ENCODE measurements around the gene SH3BP2. TPM values are rescaled to one million over a fixed set of nuclear protein-coding genes. Genes with fewer than 3 reads are reported as not detected.

The SH3BP2 gene
- total RNA-seq, 4 donors from 2014 or later, result 92.6 to 301 (median 117) TPM

DNA sequence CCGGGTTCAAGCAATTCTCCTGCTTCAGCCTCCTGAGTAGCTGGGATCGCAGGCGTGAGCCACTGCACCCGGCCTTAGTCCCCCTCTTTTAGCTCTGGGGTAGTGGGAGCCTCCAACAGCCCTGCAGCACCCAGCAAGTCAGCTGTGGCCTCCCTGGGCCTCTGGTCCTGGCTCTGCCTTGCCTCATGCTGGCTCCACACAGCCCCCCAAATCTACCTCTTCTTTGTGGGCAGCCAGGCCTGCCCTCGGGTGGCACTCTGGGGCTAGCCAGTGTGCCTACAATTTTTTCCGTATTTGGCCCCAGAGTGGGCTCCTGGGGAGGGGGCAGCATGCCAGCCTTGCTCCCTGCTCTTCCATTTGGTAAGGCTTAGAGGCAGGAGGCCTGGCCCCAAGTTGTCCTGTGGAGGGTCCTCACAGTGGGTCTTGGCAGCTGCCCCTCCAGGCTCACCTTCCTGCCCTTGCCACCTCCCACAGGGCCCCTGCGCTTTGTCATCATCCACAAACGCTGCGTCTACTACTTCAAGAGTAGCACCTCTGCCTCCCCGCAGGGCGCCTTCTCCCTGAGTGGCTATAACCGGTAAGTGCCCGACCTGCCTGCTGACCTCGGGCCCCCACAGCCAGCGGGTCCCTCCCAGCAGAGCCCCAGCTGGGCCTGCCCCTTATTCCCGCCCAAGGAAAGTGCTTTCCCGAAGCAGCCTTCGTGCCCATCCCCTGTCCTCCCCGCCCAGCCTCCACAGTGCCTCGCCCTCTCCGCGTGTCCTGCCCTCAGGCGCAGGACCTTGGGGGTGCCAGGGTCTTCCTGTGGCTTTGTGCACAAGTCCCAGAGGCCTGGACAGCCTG lies 29.8 kb downstream of the SH3BP2 start:
- peaks cover 0 to 15% (median 4%) of the 10 kb centered on the region in 4 donors for H3K36me3 ChIP-seq

DNA sequence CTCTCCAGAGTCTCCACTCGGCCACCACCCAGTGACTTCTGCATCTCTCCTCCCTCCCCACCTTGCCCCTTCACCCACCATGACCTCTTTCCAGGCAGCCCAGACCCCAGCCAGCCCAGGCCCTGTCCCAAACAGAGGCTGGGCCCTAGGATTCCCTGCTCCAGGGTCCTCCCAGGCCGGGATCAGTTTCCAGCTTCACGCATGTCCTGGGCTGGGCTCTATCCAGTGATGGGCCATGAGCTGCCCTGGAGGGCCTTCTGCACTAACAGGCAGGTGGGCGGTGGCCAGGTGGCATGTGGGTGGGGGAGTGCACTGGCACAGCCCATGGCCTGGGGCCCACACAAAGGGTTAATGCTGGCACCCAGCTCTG lies 30.4 kb downstream of the SH3BP2 start:
- H3K36me3 ChIP-seq, result peaks cover 0 to 15% (median 4%) of the 10 kb centered on the region in 4 donors

More for the DNA sequence above, 29.8 kb downstream of the SH3BP2 start:
- 88 to 94% methylated on average over 5 to 23 of the region's 23 CpGs for WGBS, 2 donors (ENCODE audit: low coverage in 1 of 2)
- in situ Hi-C loops (cut with MboI; ENCODE audit: low pct_ligation_motif_present in 1 of 4, low pct_unique_long_range_greater_than_20kb in 1 of 4, low sequenced_read_pairs in 3 of 4) (no loop called here), intact Hi-C loops (cut with DNase I; ENCODE audit: low total_unique reads) (no loop called here)
- H3K9me3 ChIP-seq, result no peaks in the 10 kb centered on the region
- H3K27ac ChIP-seq, result no peak overlapping the region
- TF ChIP-seq, protein P1, sequence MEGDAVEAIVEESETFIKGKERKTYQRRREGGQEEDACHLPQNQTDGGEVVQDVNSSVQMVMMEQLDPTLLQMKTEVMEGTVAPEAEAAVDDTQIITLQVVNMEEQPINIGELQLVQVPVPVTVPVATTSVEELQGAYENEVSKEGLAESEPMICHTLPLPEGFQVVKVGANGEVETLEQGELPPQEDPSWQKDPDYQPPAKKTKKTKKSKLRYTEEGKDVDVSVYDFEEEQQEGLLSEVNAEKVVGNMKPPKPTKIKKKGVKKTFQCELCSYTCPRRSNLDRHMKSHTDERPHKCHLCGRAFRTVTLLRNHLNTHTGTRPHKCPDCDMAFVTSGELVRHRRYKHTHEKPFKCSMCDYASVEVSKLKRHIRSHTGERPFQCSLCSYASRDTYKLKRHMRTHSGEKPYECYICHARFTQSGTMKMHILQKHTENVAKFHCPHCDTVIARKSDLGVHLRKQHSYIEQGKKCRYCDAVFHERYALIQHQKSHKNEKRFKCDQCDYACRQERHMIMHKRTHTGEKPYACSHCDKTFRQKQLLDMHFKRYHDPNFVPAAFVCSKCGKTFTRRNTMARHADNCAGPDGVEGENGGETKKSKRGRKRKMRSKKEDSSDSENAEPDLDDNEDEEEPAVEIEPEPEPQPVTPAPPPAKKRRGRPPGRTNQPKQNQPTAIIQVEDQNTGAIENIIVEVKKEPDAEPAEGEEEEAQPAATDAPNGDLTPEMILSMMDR (IDR thresholded peaks at IDR 0.05), result no peak
- TF ChIP-seq POLR2AphosphoS5 (IDR thresholded peaks at IDR 0.05), result no peak
- no peak for TF ChIP-seq EP300 (IDR thresholded peaks at IDR 0.05; ENCODE audit: low read depth)
- TF ChIP-seq POLR2A (IDR thresholded peaks at IDR 0.05), result no peak
- peaks cover 0 to 14% (median 10%) of the 10 kb centered on the region in 4 donors for H3K4me1 ChIP-seq
- no peak overlapping the region for H3K4me3 ChIP-seq
- no peaks in the 10 kb centered on the region for H3K27me3 ChIP-seq
- no peak for DNase-seq

DNA sequence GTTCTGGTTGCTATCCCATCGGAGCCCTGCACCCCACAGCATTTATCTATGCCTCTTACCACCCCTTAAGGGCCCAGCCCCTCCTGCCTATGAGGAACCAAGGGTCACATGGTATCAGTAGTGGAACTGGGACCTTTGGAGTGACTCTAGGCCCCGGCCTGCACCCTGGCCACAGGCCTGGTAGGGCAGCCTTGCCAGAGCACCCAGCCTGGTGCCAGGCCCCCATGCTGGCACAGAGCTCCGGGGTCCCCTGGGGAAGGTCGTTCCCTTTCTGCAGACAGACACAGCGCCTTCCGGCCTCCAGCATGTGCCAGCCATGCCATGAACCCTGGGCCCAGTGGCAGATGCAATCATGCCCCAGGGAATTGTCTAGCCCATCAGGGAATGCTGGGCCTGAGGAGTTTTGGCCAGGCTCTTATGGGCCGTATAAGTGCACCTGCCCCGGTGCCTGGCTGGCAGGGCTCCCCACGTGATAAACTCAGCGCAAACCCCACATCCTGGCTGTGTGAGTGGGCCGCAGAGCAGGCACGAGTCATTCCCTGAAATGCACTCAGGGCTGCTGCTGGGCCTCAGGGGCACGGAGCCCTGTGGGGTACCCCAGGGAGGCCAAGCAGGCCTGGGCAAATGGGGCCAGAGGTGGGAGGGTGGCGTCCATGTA lies 30.9 kb downstream of the SH3BP2 start:
- WGBS, 2 donors (ENCODE audit: low coverage in 1 of 2), result 94% methylated on average over 13 of the region's 14 CpGs; no CpG with 5 or more reads in 1 of the 2 donors
- in situ Hi-C loops (cut with MboI; ENCODE audit: low pct_ligation_motif_present in 1 of 4, low pct_unique_long_range_greater_than_20kb in 1 of 4, low sequenced_read_pairs in 3 of 4) (no loop called here), intact Hi-C loops (cut with DNase I; ENCODE audit: low total_unique reads) (no loop called here)
- peaks cover 0 to 15% (median 4%) of the 10 kb centered on the region in 4 donors for H3K36me3 ChIP-seq
- TF ChIP-seq EP300 (IDR thresholded peaks at IDR 0.05; ENCODE audit: low read depth), result no peak
- no peak for TF ChIP-seq POLR2AphosphoS5 (IDR thresholded peaks at IDR 0.05)
- TF ChIP-seq, protein P1 (IDR thresholded peaks at IDR 0.05), result no peak
- TF ChIP-seq POLR2A (IDR thresholded peaks at IDR 0.05), result no peak
- DNase-seq, result no peak
- H3K4me1 ChIP-seq, result peaks cover 0 to 6% (median 3%) of the 10 kb centered on the region in 4 donors
- H3K27ac ChIP-seq, result no peak overlapping the region
- H3K4me3 ChIP-seq, result no peak overlapping the region
- no peaks in the 10 kb centered on the region for H3K27me3 ChIP-seq
- no peaks in the 10 kb centered on the region for H3K9me3 ChIP-seq

More for the DNA sequence above, 30.4 kb downstream of the SH3BP2 start:
- Histone ChIP-seq H3K4me1 (peaks cover 0 to 11% (median 7%) of the 10 kb centered on the region in 4 donors), H3K4me3 (no peak overlapping the region), H3K9me3 (no peaks in the 10 kb centered on the region), H3K27me3 (no peaks in the 10 kb centered on the region), H3K27ac (no peak overlapping the region)
- in situ Hi-C loops (cut with MboI; ENCODE audit: low pct_ligation_motif_present in 1 of 4, low pct_unique_long_range_greater_than_20kb in 1 of 4, low sequenced_read_pairs in 3 of 4) (no loop called here), intact Hi-C loops (cut with DNase I; ENCODE audit: low total_unique reads) (no loop called here)
- DNase-seq, result no peak
- WGBS, 2 donors (ENCODE audit: low coverage in 1 of 2), result 87% methylated on average over 3 of the region's 4 CpGs; no CpG with 5 or more reads in 1 of the 2 donors
- no peak for TF ChIP-seq EP300 (IDR thresholded peaks at IDR 0.05; ENCODE audit: low read depth)

DNA sequence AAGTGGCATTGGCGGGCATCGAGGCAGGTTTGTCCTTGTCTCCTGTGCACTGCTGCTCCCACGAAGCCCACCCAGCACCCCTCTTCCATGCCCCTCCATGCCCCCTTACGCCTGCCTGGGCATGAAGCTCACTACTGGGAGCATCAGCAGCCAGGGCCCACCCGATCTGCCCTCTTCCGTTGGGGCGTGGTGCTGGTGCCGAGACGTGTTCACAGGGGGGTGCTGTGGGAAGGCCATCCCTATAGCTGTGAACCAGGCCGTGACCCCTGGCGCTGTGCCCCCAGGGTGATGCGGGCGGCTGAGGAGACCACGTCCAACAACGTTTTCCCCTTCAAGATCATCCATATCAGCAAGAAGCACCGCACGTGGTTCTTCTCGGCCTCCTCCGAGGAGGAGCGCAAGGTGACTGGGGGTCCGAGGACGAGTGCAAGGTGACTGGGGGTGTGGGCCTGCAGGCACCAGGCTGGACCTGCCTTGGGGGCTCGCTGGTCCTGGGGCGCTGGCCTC lies 31.5 kb downstream of the SH3BP2 start:
- Histone ChIP-seq H3K9me3 (no peaks in the 10 kb centered on the region), H3K4me1 (no peaks in the 10 kb centered on the region), H3K27ac (no peak overlapping the region), H3K36me3 (peaks cover 0 to 15% (median 4%) of the 10 kb centered on the region in 4 donors), H3K27me3 (no peaks in the 10 kb centered on the region), H3K4me3 (no peak overlapping the region)
- DNase-seq, result no peak
- WGBS, 2 donors (ENCODE audit: low coverage in 1 of 2), result 90% methylated on average over 24 of the region's 24 CpGs; no CpG with 5 or more reads in 1 of the 2 donors
- TF ChIP-seq EP300 (IDR thresholded peaks at IDR 0.05; ENCODE audit: low read depth), result no peak
- TF ChIP-seq POLR2AphosphoS5 (IDR thresholded peaks at IDR 0.05), result no peak
- no peak for TF ChIP-seq POLR2A (IDR thresholded peaks at IDR 0.05)
- TF ChIP-seq, protein P1 (IDR thresholded peaks at IDR 0.05), result no peak
- intact Hi-C loops (cut with DNase I; ENCODE audit: low total_unique reads) (no loop called here), in situ Hi-C loops (cut with MboI; ENCODE audit: low pct_ligation_motif_present in 1 of 4, low pct_unique_long_range_greater_than_20kb in 1 of 4, low sequenced_read_pairs in 3 of 4) (no loop called here)

Data from transverse colon (tissue), 4 donors.